Ovary (tissue), 9 donors: Measurements from ENCODE around the gene PLXNA4. TPM values are rescaled to one million over a fixed set of nuclear protein-coding genes. Genes with fewer than 3 reads are reported as not detected.
A peak's percentile ranks its signal among the peaks of the same experiment; 100 is the strongest.

Experiments used
- DNase-seq, 5 donors: peaks; one replicate each; pipeline ENCODE4 v3.0.0-alpha.2; 2019 to 2020
- H3K27ac ChIP-seq, 2 donors: fragments of 200-600 bp; one replicate each; pipeline versions ENCODE4 v1.5.1 to v1.8.0; 2019 to 2022
- H3K27me3 ChIP-seq: fragments of 200-600 bp; one replicate; pipeline ENCODE4 v1.8.0; 2022
- H3K36me3 ChIP-seq: fragments of 200-600 bp; sonication (generic); one replicate; pipeline ENCODE4 v1.5.1; 2019
- H3K4me1 ChIP-seq: one replicate; pipeline ENCODE4 v1.8.1; 2013; ENCODE audit warnings: mild to moderate bottlenecking, moderate library complexity; ENCODE audit not compliant: insufficient read depth
- H3K4me3 ChIP-seq: fragments of 200-600 bp; sonication (generic); one replicate; pipeline ENCODE4 v1.5.1; 2017
- H3K9me3 ChIP-seq, 2 donors: fragments of 200-600 bp in 1 of 2; sonication (generic) in 1 of 2; one replicate each; pipeline versions ENCODE4 v1.5.1 to v1.8.1; 2013 to 2019; ENCODE audit warnings: mild to moderate bottlenecking in 1 of 2, moderate library complexity in 1 of 2
- EP300 ChIP-seq: sonication (generic); formaldehyde crosslinking; IDR thresholded peaks from one replicate; pipeline ENCODE4 v1.6.1; 2017; ENCODE audit warnings: antibody characterized with exemption
- POLR2A ChIP-seq: fragments of 450-650 bp; IDR thresholded peaks from one replicate; pipeline ENCODE4 v1.6.1; 2017; ENCODE audit warnings: antibody characterized with exemption, mild to moderate bottlenecking, moderate library complexity
- WGBS, 3 donors: extraction: QIAGEN DNeasy Blood & Tissue Kit in 1 of 3; methylation state at CpG; one replicate each; pipeline versions ENCODE4 v1.1.5 to v1.1.7; 2013 to 2017; 5-methylcytosine and 5-hydroxymethylcytosine counted together
- intact Hi-C, 4 donors: fragments of 100-400 bp; cut with DNase I; formaldehyde crosslinking; loops; one replicate each; pipeline versions ENCODE4 v1.11.0 to v1.15.1; 2022 to 2023
- polyA plus RNA-seq, 2 donors: library from polyadenylated mRNA; stranded (reverse); fragments of 200-250 nt in 1 of 2; fragments of 350-450 nt in 1 of 2; fragmentation: Illumina TruSeq in 1 of 2; extraction: RNeasy Lipid Tissue Mini Kit (QIAGEN cat#74804) in 1 of 2; gene quantifications; one replicate each; pipeline ENCODE4 v1.2.3, GENCODE V29; 2013 to 2014
- total RNA-seq, 7 donors: library from RNA; depleted of rRNA in 2 of 7; stranded (reverse); fragments of >200 nt in 2 of 7; fragmentation: NEBNext Ultra II Directional in 3 of 7; extraction: Animal tissue kit (Norgen Biotek cat#: 25700) in 3 of 7; gene quantifications; one replicate each; pipeline versions ENCODE4 v1.1.0 to v1.2.4, GENCODE V29; 2016 to 2023
- TF ChIP-seq, protein P1 (sequence below), 3 donors: fragments of 450-650 bp in 2 of 3; fragments of 200-600 bp in 1 of 3; IDR thresholded peaks; one replicate each; pipeline versions ENCODE4 v1.5.1 to v1.8.0; 2016 to 2022; ENCODE audit warnings: antibody characterized with exemption in 3 of 3, mild to moderate bottlenecking in 1 of 3
- donor health status: DM: no; HTN: no; CAD: no; lungs with moderate emphysema.
- donor health status: DM: no; HTN: no; CAD: no.
- donor health status: Bipolar disorder and iron deficiency.
- donor health status: DM: yes; HTN: yes; CAD: no.
- donor health status: DM: no; HTN: no; CAD: no.
- donor health status: DM: yes; HTN: yes; CAD: no.

Gene PLXNA4
- total and polyA plus RNA-seq, 9 donors: 5.1 to 39.9 (median 11.4) TPM

GRCh38 chr7:132353936-132354335 lies 222.3 kb downstream of the PLXNA4 start:
- 76 to 89% (median 86%) methylated on average over 5 of the region's 5 CpGs for WGBS, 3 donors
- TF ChIP-seq, protein P1, sequence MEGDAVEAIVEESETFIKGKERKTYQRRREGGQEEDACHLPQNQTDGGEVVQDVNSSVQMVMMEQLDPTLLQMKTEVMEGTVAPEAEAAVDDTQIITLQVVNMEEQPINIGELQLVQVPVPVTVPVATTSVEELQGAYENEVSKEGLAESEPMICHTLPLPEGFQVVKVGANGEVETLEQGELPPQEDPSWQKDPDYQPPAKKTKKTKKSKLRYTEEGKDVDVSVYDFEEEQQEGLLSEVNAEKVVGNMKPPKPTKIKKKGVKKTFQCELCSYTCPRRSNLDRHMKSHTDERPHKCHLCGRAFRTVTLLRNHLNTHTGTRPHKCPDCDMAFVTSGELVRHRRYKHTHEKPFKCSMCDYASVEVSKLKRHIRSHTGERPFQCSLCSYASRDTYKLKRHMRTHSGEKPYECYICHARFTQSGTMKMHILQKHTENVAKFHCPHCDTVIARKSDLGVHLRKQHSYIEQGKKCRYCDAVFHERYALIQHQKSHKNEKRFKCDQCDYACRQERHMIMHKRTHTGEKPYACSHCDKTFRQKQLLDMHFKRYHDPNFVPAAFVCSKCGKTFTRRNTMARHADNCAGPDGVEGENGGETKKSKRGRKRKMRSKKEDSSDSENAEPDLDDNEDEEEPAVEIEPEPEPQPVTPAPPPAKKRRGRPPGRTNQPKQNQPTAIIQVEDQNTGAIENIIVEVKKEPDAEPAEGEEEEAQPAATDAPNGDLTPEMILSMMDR (IDR thresholded peaks at IDR 0.05): no peak
- TF ChIP-seq POLR2A (no peak), EP300 (no peak)
- DNase-seq: no peak
- no peaks in the 10 kb centered on the region for H3K36me3 ChIP-seq
- no peaks in the 10 kb centered on the region for H3K9me3 ChIP-seq
- no peaks in the 10 kb centered on the region for H3K27me3 ChIP-seq
- H3K27ac ChIP-seq: no peak overlapping the region
- intact Hi-C loops: no loop called here
- H3K4me1 ChIP-seq: peaks cover 16% of the 10 kb centered on the region
- H3K4me3 ChIP-seq: no peak overlapping the region

DNA sequence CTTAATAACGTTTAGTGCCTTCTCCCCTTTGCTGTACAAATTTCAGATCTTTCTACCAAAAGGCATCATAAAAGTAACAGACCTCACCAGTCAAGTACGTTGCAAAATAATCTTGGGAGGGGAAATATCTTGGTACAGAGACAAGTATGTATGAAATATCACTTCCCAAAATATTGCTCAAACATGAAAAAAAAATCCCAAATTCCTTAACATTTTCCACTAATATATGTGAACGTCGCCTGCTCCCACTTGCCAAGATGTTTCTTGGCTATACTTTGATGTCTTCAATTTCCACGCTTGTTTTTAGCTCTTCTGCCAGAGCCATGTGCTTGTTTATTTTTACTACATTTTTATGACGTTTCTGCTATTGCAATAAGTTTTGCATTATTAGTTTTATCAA lies 223.5 kb downstream of the PLXNA4 start:
- TF ChIP-seq EP300: peak; percentile 56
- TF ChIP-seq, protein P1 (IDR thresholded peaks at IDR 0.05): no peak
- WGBS, 3 donors: 2 to 5% (median 4%) methylated on average over 6 of the region's 6 CpGs
- Histone ChIP-seq H3K27me3 (no peaks in the 10 kb centered on the region), H3K27ac (peak overlapping the region in 1 of 2 donors; percentile 33), H3K4me3 (no peak overlapping the region), H3K4me1 (peaks cover 17% of the 10 kb centered on the region), H3K9me3 (no peaks in the 10 kb centered on the region), H3K36me3 (no peaks in the 10 kb centered on the region)
- DNase-seq: peak in 1 of 5 donors; percentile 56
- intact Hi-C loops: no loop called here

DNA sequence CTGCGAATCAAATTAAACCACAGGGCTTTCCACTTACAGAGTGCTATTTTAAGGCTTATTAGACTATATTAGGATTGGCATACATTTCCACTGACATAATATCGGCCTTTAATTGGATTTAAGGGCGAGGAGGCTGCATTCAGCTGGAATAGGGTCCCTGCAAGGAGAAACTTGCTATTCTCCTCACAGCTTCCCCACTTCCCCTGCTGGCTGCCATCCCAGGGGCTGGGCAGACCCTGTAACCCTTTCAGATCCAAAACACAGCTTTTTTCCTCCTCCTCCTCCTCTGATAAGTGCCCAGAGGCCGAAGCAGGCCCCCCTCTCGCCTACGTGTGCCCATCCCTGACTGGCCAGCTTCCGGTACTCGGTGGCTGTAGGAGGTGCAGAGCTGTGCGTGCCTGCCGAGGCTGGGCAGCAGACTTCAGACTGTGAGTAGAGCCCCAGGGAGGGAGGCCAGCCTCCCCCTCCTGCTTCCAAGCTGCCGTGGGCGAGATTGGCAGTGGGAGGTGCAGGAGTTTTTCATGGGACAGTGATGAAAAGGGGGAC lies 224.2 kb downstream of the PLXNA4 start:
- no peak overlapping the region for H3K4me3 ChIP-seq
- peak overlapping the region in 1 of 2 donors; percentile 33 for H3K27ac ChIP-seq
- H3K36me3 ChIP-seq: no peaks in the 10 kb centered on the region
- TF ChIP-seq EP300 (no peak), POLR2A (no peak)
- TF ChIP-seq, protein P1 (IDR thresholded peaks at IDR 0.05): no peak
- 18 to 30% (median 19%) methylated on average over 12 of the region's 12 CpGs for WGBS, 3 donors
- H3K9me3 ChIP-seq: no peaks in the 10 kb centered on the region
- peaks cover 17% of the 10 kb centered on the region for H3K4me1 ChIP-seq
- intact Hi-C loops: no loop called here
- no peaks in the 10 kb centered on the region for H3K27me3 ChIP-seq
- peak in 3 of 5 donors; percentile 33 to 47 (median 36) for DNase-seq

- peaks cover 20% of the 10 kb centered on the region for H3K4me1 ChIP-seq
- H3K27me3 ChIP-seq: no peaks in the 10 kb centered on the region
- intact Hi-C loops: no loop called here
- H3K9me3 ChIP-seq: no peaks in the 10 kb centered on the region
- H3K27ac ChIP-seq: no peak overlapping the region
- H3K4me3 ChIP-seq: no peak overlapping the region
- H3K36me3 ChIP-seq: no peaks in the 10 kb centered on the region
- TF ChIP-seq EP300 (no peak), POLR2A (no peak)
- TF ChIP-seq, protein P1 (IDR thresholded peaks at IDR 0.05): no peak
- DNase-seq: no peak
Measured at GRCh38 chr7:132350741-132351140, 225.5 kb downstream of the PLXNA4 start.
